Mononuclear cell (primary cell): Measurements from ENCODE around the gene XRN2. TPM values are rescaled to one million over a fixed set of nuclear protein-coding genes. Genes with fewer than 3 reads are reported as not detected.

ENCODE experiments used
- H3K27me3 ChIP-seq: 2 replicates; pipeline ENCODE4 v1.6.0; 2011; ENCODE audit warnings: low read length, control low read depth; ENCODE audit not compliant: insufficient read depth
- H3K4me1 ChIP-seq: 2 replicates; pipeline ENCODE4 v1.5.1; 2011; ENCODE audit warnings: mild to moderate bottlenecking, low read length, control low read depth; ENCODE audit not compliant: insufficient read depth
- H3K4me3 ChIP-seq: 2 replicates; pipeline ENCODE4 v1.5.1; 2011; ENCODE audit warnings: mild to moderate bottlenecking, low read length, moderate library complexity
- H3K9me3 ChIP-seq: 2 replicates; pipeline ENCODE4 v1.5.1; 2011; ENCODE audit warnings: low read depth, mild to moderate bottlenecking, control low read depth, low read length
- total RNA-seq: library from RNA; depleted of rRNA; stranded (reverse); fragments of >200 nt; gene quantifications from one replicate; pipeline ENCODE4 v1.2.3, GENCODE V29; 2012

The XRN2 gene
- total RNA-seq, 1 donor: 96.6 TPM

GRCh38 chr20:21279706-21280521 lies 23.2 kb upstream of the XRN2 start:
- no peaks in the 10 kb centered on the region for H3K9me3 ChIP-seq
- no peaks in the 10 kb centered on the region for H3K4me1 ChIP-seq
- no peaks in the 10 kb centered on the region for H3K27me3 ChIP-seq
- H3K4me3 ChIP-seq: no peak overlapping the region

GRCh38 chr20:21280522-21281016 lies 22.6 kb upstream of the XRN2 start:
- Histone ChIP-seq H3K27me3 (no peaks in the 10 kb centered on the region), H3K4me3 (no peak overlapping the region), H3K4me1 (no peaks in the 10 kb centered on the region), H3K9me3 (no peaks in the 10 kb centered on the region)

GRCh38 chr20:21286775-21287174 lies 16.4 kb upstream of the XRN2 start:
- no peak overlapping the region for H3K4me3 ChIP-seq
- H3K4me1 ChIP-seq: no peaks in the 10 kb centered on the region
- peaks cover 6% of the 10 kb centered on the region for H3K27me3 ChIP-seq
- H3K9me3 ChIP-seq: peaks cover 5% of the 10 kb centered on the region

- peaks cover 6% of the 10 kb centered on the region for H3K27me3 ChIP-seq
- H3K9me3 ChIP-seq: peaks cover 5% of the 10 kb centered on the region
- H3K4me3 ChIP-seq: no peak overlapping the region
- no peaks in the 10 kb centered on the region for H3K4me1 ChIP-seq
These were observed 14.4 kb upstream of the XRN2 start for GRCh38 chr20:21288587-21289370.

- peaks cover 5% of the 10 kb centered on the region for H3K9me3 ChIP-seq
- no peaks in the 10 kb centered on the region for H3K4me1 ChIP-seq
- H3K4me3 ChIP-seq: no peak overlapping the region
- H3K27me3 ChIP-seq: peaks cover 6% of the 10 kb centered on the region
These were observed 13.5 kb upstream of the XRN2 start for GRCh38 chr20:21289651-21290050.

- H3K9me3 ChIP-seq: peaks cover 2% of the 10 kb centered on the region
- no peaks in the 10 kb centered on the region for H3K4me1 ChIP-seq
- no peak overlapping the region for H3K4me3 ChIP-seq
- peaks cover 6% of the 10 kb centered on the region for H3K27me3 ChIP-seq
These were observed 12.1 kb upstream of the XRN2 start for GRCh38 chr20:21291026-21291425.

- no peak overlapping the region for H3K4me3 ChIP-seq
- peaks cover 9% of the 10 kb centered on the region for H3K27me3 ChIP-seq
- no peaks in the 10 kb centered on the region for H3K4me1 ChIP-seq
- H3K9me3 ChIP-seq: no peaks in the 10 kb centered on the region
These were observed 8.4 kb upstream of the XRN2 start for GRCh38 chr20:21294755-21295154.

- H3K27me3 ChIP-seq: peaks cover 2% of the 10 kb centered on the region
- H3K4me3 ChIP-seq: no peak overlapping the region
- H3K9me3 ChIP-seq: no peaks in the 10 kb centered on the region
- peaks cover 15% of the 10 kb centered on the region for H3K4me1 ChIP-seq
These were observed 1.0 kb upstream of the XRN2 start for GRCh38 chr20:21301940-21302663.

GRCh38 chr20:21302664-21303060 lies 469 bp upstream of the XRN2 start:
- Histone ChIP-seq H3K4me1 (peaks cover 15% of the 10 kb centered on the region), H3K4me3 (peak overlapping the region; percentile 95), H3K27me3 (no peaks in the 10 kb centered on the region), H3K9me3 (no peaks in the 10 kb centered on the region)

- no peaks in the 10 kb centered on the region for H3K27me3 ChIP-seq
- H3K9me3 ChIP-seq: no peaks in the 10 kb centered on the region
- H3K4me1 ChIP-seq: peaks cover 19% of the 10 kb centered on the region
- peak overlapping the region; percentile 95 for H3K4me3 ChIP-seq
These were observed 898 bp downstream of the XRN2 start for GRCh38 chr20:21303872-21304586.

GRCh38 chr20:21308340-21308739 lies 5.2 kb downstream of the XRN2 start:
- Histone ChIP-seq H3K4me3 (no peak overlapping the region), H3K27me3 (no peaks in the 10 kb centered on the region), H3K9me3 (no peaks in the 10 kb centered on the region), H3K4me1 (peaks cover 39% of the 10 kb centered on the region)

GRCh38 chr20:21309678-21310467 lies 6.7 kb downstream of the XRN2 start:
- Histone ChIP-seq H3K27me3 (no peaks in the 10 kb centered on the region), H3K9me3 (no peaks in the 10 kb centered on the region), H3K4me3 (no peak overlapping the region), H3K4me1 (peaks cover 34% of the 10 kb centered on the region)

GRCh38 chr20:21312813-21313474 lies 9.8 kb downstream of the XRN2 start:
- H3K4me1 ChIP-seq: peaks cover 41% of the 10 kb centered on the region
- H3K4me3 ChIP-seq: no peak overlapping the region
- H3K27me3 ChIP-seq: no peaks in the 10 kb centered on the region
- H3K9me3 ChIP-seq: no peaks in the 10 kb centered on the region
